HepG2 (cell line): ENCODE measurements around the gene UMPS. TPM values are rescaled to one million over a fixed set of nuclear protein-coding genes. Genes with fewer than 3 reads are reported as not detected.

Experiments
- ATAC-seq: fragments of 200-7000 bp; cut with Tn5 transposase; 3 replicates; pipeline ENCODE4 v1.9.1; 2020; ENCODE audit warnings: mild to moderate bottlenecking, moderate library complexity
- BruUV-seq: library from RNA; stranded (reverse); fragments of 400-500 nt; replicated peaks from 2 replicates; lab custom pipeline; 2021; lab: Mats Ljungman, UMichigan
- CTCF ChIA-PET: fragments of 300-600 bp; formaldehyde crosslinking; extraction: SDS; loops from one replicate; lab custom pipeline; 2021; ENCODE audit warnings: low total read pairs, inconsistent platforms, low intra/inter-chr PET ratio; lab: Yijun Ruan, JAX
- POLR2A ChIA-PET: fragments of 350-600 bp; sonication (Branson Sonifier 250); formaldehyde crosslinking; loops from one replicate; lab custom pipeline; 2020; ENCODE audit warnings: antibody characterized with exemption, inconsistent platforms; lab: Yijun Ruan, JAX
- DNase-seq: peaks from one replicate; pipeline ENCODE4 v3.0.0-alpha.2; 2015; ENCODE audit warnings: low spot score
- FAIRE-seq: peaks from 3 replicates; lab custom pipeline; 2011; peaks lifted over from hg19 to GRCh38; lab: Jason Lieb, UNC
- H2AFZ ChIP-seq: one replicate; pipeline ENCODE4 v1.6.1; 2011; ENCODE audit warnings: low read length, inconsistent platforms
- H3K27ac ChIP-seq: fragments of 300-600 bp; 3 replicates; pipeline ENCODE4 v1.8.0; 2011; ENCODE audit warnings: mixed run types, mild to moderate bottlenecking, mixed read lengths, low read length, inconsistent platforms; ENCODE audit not compliant: insufficient read depth; ENCODE audit errors: extremely low read length
- H3K27me3 ChIP-seq, 2 experiments: fragments of 200-600 bp in 1 of 2; 2 replicates in 1 of 2; 3 replicates in 1 of 2; pipeline versions ENCODE4 v1.6.0 to v1.8.0; 2011; ENCODE audit warnings: low read length in 2 of 2, mild to moderate bottlenecking in 2 of 2, moderate library complexity in 2 of 2, inconsistent platforms in 1 of 2; ENCODE audit not compliant: insufficient read depth in 2 of 2, control insufficient read depth in 1 of 2
- H3K36me3 ChIP-seq, 2 experiments: fragments of 200-600 bp in 1 of 2; replicated peaks in 1 of 2; 2 replicates in 1 of 2; 3 replicates in 1 of 2; pipeline versions ENCODE4 v1.5.1 to v1.8.0; 2011; ENCODE audit warnings: low read length in 2 of 2, inconsistent platforms in 1 of 2; ENCODE audit not compliant: insufficient read depth in 2 of 2, control insufficient read depth in 1 of 2
- H3K4me1 ChIP-seq: 2 replicates; pipeline ENCODE4 v1.5.1; 2012; ENCODE audit warnings: low read length, inconsistent platforms; ENCODE audit not compliant: insufficient read depth
- H3K4me2 ChIP-seq: 2 replicates; pipeline ENCODE4 v1.6.0; 2011; ENCODE audit warnings: low read depth, low read length, inconsistent platforms
- H3K4me3 ChIP-seq, 3 experiments: fragments of 200-600 bp in 1 of 3; sonication (generic), shearing (Covaris generic) in 1 of 3; replicated peaks in 1 of 3; 2 replicates each; pipeline ENCODE4 v1.5.1; 2011 to 2016; ENCODE audit warnings: low read length in 3 of 3, inconsistent platforms in 2 of 3, low read depth in 2 of 3, mild to moderate bottlenecking in 2 of 3, control low read depth in 1 of 3, mixed read lengths in 1 of 3; ENCODE audit not compliant: insufficient read depth in 1 of 3
- H3K79me2 ChIP-seq: one replicate; pipeline ENCODE4 v1.6.1; 2011; ENCODE audit warnings: low read length, inconsistent platforms; ENCODE audit not compliant: insufficient read depth
- H3K9ac ChIP-seq: 2 replicates; pipeline ENCODE4 v1.6.0; 2011; ENCODE audit warnings: mild to moderate bottlenecking, low read depth, low read length, inconsistent platforms; ENCODE audit not compliant: insufficient read depth
- H3K9me3 ChIP-seq: 2 replicates; pipeline ENCODE4 v1.5.1; 2012; ENCODE audit warnings: mild to moderate bottlenecking, low read length
- H4K20me1 ChIP-seq: 2 replicates; pipeline ENCODE4 v1.6.0; 2011; ENCODE audit warnings: inconsistent platforms, mild to moderate bottlenecking, low read length, moderate library complexity; ENCODE audit not compliant: insufficient read depth
- ARID2 ChIP-seq: sonication (generic); formaldehyde crosslinking; IDR thresholded peaks from 2 replicates; pipeline ENCODE4 v1.8.1; 2022; ENCODE audit warnings: mild to moderate bottlenecking, missing genetic modification reagents, borderline replicate concordance
- CBFB ChIP-seq: sonication (generic); formaldehyde crosslinking; IDR thresholded peaks from 2 replicates; pipeline ENCODE4 v1.4.0; 2020; ENCODE audit warnings: missing genetic modification reagents
- HOXA7 ChIP-seq: sonication (generic); formaldehyde crosslinking; IDR thresholded peaks from 2 replicates; pipeline ENCODE4 v1.8.1; 2022; ENCODE audit warnings: mild to moderate bottlenecking, missing genetic modification reagents, moderate library complexity
- NR1H2 ChIP-seq: sonication (generic); formaldehyde crosslinking; IDR thresholded peaks from 2 replicates; pipeline ENCODE4 v1.8.1; 2022; ENCODE audit warnings: low read depth, missing genetic modification reagents, borderline replicate concordance
- RFX5 ChIP-seq: IDR thresholded peaks from 2 replicates; pipeline ENCODE4 v1.6.1; 2011; ENCODE audit warnings: low read depth, low read length, improper control_type of control experiment
- SRY ChIP-seq: sonication (generic); formaldehyde crosslinking; IDR thresholded peaks from 2 replicates; pipeline ENCODE4 v1.8.0; 2022; ENCODE audit warnings: mild to moderate bottlenecking, missing genetic modification reagents
- XBP1 ChIP-seq: sonication (generic); formaldehyde crosslinking; IDR thresholded peaks from 2 replicates; pipeline ENCODE4 v1.5.0; 2020; ENCODE audit warnings: missing genetic modification reagents
- YY1 ChIP-seq: IDR thresholded peaks from 2 replicates; pipeline ENCODE4 v1.6.1; 2011; ENCODE audit warnings: low read length, low read depth, moderate library complexity, mild to moderate bottlenecking; ENCODE audit not compliant: insufficient read depth, insufficient replicate concordance
- ZBTB43 ChIP-seq: sonication (generic); formaldehyde crosslinking; conservative IDR thresholded peaks from 2 replicates; pipeline ENCODE4 v1.4.0; 2020; ENCODE audit warnings: missing genetic modification reagents
- ZFP36L2 ChIP-seq: sonication (generic); formaldehyde crosslinking; IDR thresholded peaks from 2 replicates; pipeline ENCODE4 v1.4.0; 2020; ENCODE audit warnings: missing genetic modification reagents
- ZNF160 ChIP-seq: sonication (generic); formaldehyde crosslinking; IDR thresholded peaks from 2 replicates; pipeline ENCODE4 v1.8.0; 2022; ENCODE audit warnings: mild to moderate bottlenecking, inconsistent platforms, missing genetic modification reagents
- ZNF264 ChIP-seq: sonication (generic); formaldehyde crosslinking; IDR thresholded peaks from 2 replicates; pipeline ENCODE4 v1.4.0; 2020; ENCODE audit warnings: missing genetic modification reagents
- ZNF543 ChIP-seq: sonication (generic); formaldehyde crosslinking; IDR thresholded peaks from 2 replicates; pipeline ENCODE4 v1.4.0; 2020; ENCODE audit warnings: mild to moderate bottlenecking, missing genetic modification reagents
- ZNF547 ChIP-seq: sonication (generic); formaldehyde crosslinking; IDR thresholded peaks from 2 replicates; pipeline ENCODE4 v1.5.1; 2020; ENCODE audit warnings: mild to moderate bottlenecking, missing genetic modification reagents
- ZNF619 ChIP-seq: sonication (generic); formaldehyde crosslinking; IDR thresholded peaks from 2 replicates; pipeline ENCODE4 v1.4.0; 2020; ENCODE audit warnings: mild to moderate bottlenecking, missing genetic modification reagents
- ZNF782 ChIP-seq: sonication (generic); formaldehyde crosslinking; IDR thresholded peaks from 2 replicates; pipeline ENCODE4 v1.4.0; 2020; ENCODE audit warnings: missing genetic modification reagents, mild to moderate bottlenecking, borderline replicate concordance
- ZNF891 ChIP-seq: sonication (generic); formaldehyde crosslinking; IDR thresholded peaks from 2 replicates; pipeline ENCODE4 v1.5.0; 2020; ENCODE audit warnings: mild to moderate bottlenecking, missing genetic modification reagents
- ZSCAN5A ChIP-seq: sonication (generic); formaldehyde crosslinking; IDR thresholded peaks from 2 replicates; pipeline ENCODE4 v1.8.0; 2022; ENCODE audit warnings: mild to moderate bottlenecking, missing genetic modification reagents, borderline replicate concordance
- WGBS: methylation state at CpG from one replicate; pipeline ENCODE4 v1.1.6; 2017; ENCODE audit warnings: low lambda C conversion rate; 5-methylcytosine and 5-hydroxymethylcytosine counted together
- in situ Hi-C: cut with HindIII; loops from 2 replicates; pipeline ENCODE4 v1.10.0; 2017; ENCODE audit warnings: low pct_unique_long_range_greater_than_20kb; ENCODE audit not compliant: extremely low pct_ligation_motif_present
- intact Hi-C: fragments of 100-400 bp; cut with micrococcal nuclease; formaldehyde crosslinking; loops from one replicate; pipeline ENCODE4 v1.10.0; 2022; ENCODE audit not compliant: unreplicated experiment
- polyA plus RNA-seq, 8 experiments: library from polyadenylated mRNA; depleted of rRNA in 3 of 8; stranded (reverse) in 7 of 8; unstranded in 1 of 8; fragments of >200 nt; fragmentation: Illumina TruSeq in 4 of 8; extraction: Trizol in 4 of 8; gene quantifications; 2 replicates each; pipeline versions ENCODE4 v1.2.1 to v1.2.3, GENCODE V29; 2011 to 2016; ENCODE audit warnings: low read depth in 4 of 8, missing spikeins in 1 of 8, mixed read lengths in 1 of 8; ENCODE audit not compliant: insufficient read depth in 1 of 8
- total RNA-seq, 5 experiments: library from RNA; depleted of rRNA; stranded (reverse); fragments of >200 nt; fragmentation: Illumina TruSeq; extraction: Trizol; gene quantifications; 2 replicates each; pipeline ENCODE4 v1.2.3, GENCODE V29; 2016; ENCODE audit warnings: low read depth in 1 of 5
- TF ChIP-seq, protein P1 (sequence below): sonication (generic); formaldehyde crosslinking; IDR thresholded peaks from 2 replicates; pipeline ENCODE4 v1.4.0; 2020; ENCODE audit warnings: missing genetic modification reagents

The UMPS gene
- total and polyA plus RNA-seq, 2 of the 13 experiments (the other 11 are each of a cell fraction or from before 2014, with no cell fraction given): 52.7 to 74.2 TPM

DNA sequence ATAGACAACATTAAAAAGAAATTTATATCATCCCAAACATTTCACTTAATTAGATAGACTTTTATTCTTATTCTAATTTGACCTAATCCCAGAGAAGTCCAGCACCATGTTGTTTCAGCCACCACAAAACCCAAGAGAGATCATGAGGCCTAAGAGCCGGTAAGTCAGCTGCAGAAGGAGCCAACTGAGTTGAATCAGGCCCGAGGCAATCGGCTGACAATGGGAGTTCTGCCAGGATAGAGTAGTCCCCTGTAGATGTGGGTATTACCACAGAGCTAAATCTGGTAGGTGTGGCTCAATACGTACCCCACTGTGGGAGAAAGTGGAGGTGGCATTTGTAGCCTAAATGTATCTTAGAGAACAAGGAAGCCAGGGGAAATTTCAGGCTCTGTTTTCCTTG, 49.7 kb upstream of the UMPS start:
- Histone ChIP-seq H3K9me3 (no peaks in the 10 kb centered on the region), H2AFZ (no peak overlapping the region)
- POLR2A ChIA-PET: no interaction called here
- TF ChIP-seq ZNF547 (CRISPR knock-in tag) (no peak), RFX5 (no peak), XBP1 (CRISPR knock-in tag) (no peak), ZNF782 (CRISPR knock-in tag) (no peak), ZBTB43 (CRISPR knock-in tag) (no peak), ZNF891 (CRISPR knock-in tag) (no peak), ZNF543 (CRISPR knock-in tag) (no peak), NR1H2 (CRISPR knock-in tag) (no peak), ZNF619 (CRISPR knock-in tag) (no peak), CBFB (CRISPR knock-in tag) (no peak), ARID2 (CRISPR knock-in tag) (no peak), ZFP36L2 (CRISPR knock-in tag) (no peak), ZSCAN5A (no peak), SRY (CRISPR knock-in tag) (no peak), HOXA7 (CRISPR knock-in tag) (no peak), ZNF264 (CRISPR knock-in tag) (no peak), ZNF160 (CRISPR knock-in tag) (no peak), YY1 (no peak)
- TF ChIP-seq, protein P1, sequence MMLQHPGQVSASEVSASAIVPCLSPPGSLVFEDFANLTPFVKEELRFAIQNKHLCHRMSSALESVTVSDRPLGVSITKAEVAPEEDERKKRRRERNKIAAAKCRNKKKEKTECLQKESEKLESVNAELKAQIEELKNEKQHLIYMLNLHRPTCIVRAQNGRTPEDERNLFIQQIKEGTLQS (CRISPR knock-in tag): no peak
- TF ChIP-seq, all 625 proteins: peak for 0
- CTCF ChIA-PET: no interaction called here
- H3K4me2 ChIP-seq: no peak overlapping the region
- H3K4me3 ChIP-seq: no peak overlapping the region
- no peak for FAIRE-seq
- DNase-seq: no peak
- in situ Hi-C loops (loop anchor here (25.0 kb wide), 1 partner anchor 318 kb away; no protein-coding TSS in a partner anchor), intact Hi-C loops (no loop called here)
- no peaks in the 10 kb centered on the region for H4K20me1 ChIP-seq
- peaks cover 15% of the 10 kb centered on the region for H3K4me1 ChIP-seq
- no TSS peak for BruUV-seq
- no peak for ATAC-seq
- WGBS: 90% methylated on average over 4 of the region's 4 CpGs
- H3K9ac ChIP-seq: no peak overlapping the region
- peaks cover 4 to 12% of the 10 kb centered on the region in 2 experiments; a peak in 3 of 5 replicates for H3K36me3 ChIP-seq
- H3K79me2 ChIP-seq: no peaks in the 10 kb centered on the region
- H3K27me3 ChIP-seq: no peaks in the 10 kb centered on the region
- no peak overlapping the region for H3K27ac ChIP-seq
